Bronchial epithelial cell (primary cell): ENCODE data around the gene USP35. TPM values are rescaled to one million over a fixed set of nuclear protein-coding genes. Genes with fewer than 3 reads are reported as not detected.
A peak's percentile ranks its signal among the peaks of the same experiment; 100 is the strongest.

Source experiments
- DNase-seq: peaks from one replicate; pipeline ENCODE4 v3.0.0-alpha.2; 2010; ENCODE audit warnings: low read depth
- FAIRE-seq: peaks from 2 replicates; lab custom pipeline; 2011; peaks lifted over from hg19 to GRCh38; lab: Jason Lieb, UNC
- H3K27me3 ChIP-seq: 2 replicates; pipeline ENCODE4 v1.5.1; 2011; ENCODE audit warnings: low read length; ENCODE audit not compliant: control insufficient read depth, insufficient read depth
- H3K36me3 ChIP-seq: 2 replicates; pipeline ENCODE4 v1.5.1; 2011; ENCODE audit warnings: low read length; ENCODE audit not compliant: control insufficient read depth, insufficient read depth
- H3K4me3 ChIP-seq: 2 replicates; pipeline ENCODE4 v1.5.1; 2011; ENCODE audit warnings: mild to moderate bottlenecking, low read depth, low read length, control low read depth
- CTCF ChIP-seq: IDR thresholded peaks from 2 replicates; pipeline ENCODE4 v1.5.1; 2011; ENCODE audit warnings: mild to moderate bottlenecking, moderate library complexity, low read length, control low read depth, inconsistent platforms; ENCODE audit not compliant: insufficient read depth, severe bottlenecking
- total RNA-seq: library from RNA; depleted of rRNA; stranded (reverse); fragments of >200 nt; gene quantifications from 2 replicates; pipeline ENCODE4 v1.2.1, GENCODE V29; 2014

USP35 gene
- total RNA-seq, 1 donor from 2014 or later = 3.7 TPM

GRCh38 chr11:78187366-78188285 lies 1.1 kb upstream of the USP35 start:
- peak overlapping the region; percentile 77 for H3K4me3 ChIP-seq
- no peaks in the 10 kb centered on the region for H3K27me3 ChIP-seq
- H3K36me3 ChIP-seq = no peaks in the 10 kb centered on the region
- FAIRE-seq (no peak), DNase-seq (peak; percentile 58)
- no peak for TF ChIP-seq CTCF

GRCh38 chr11:78189174-78189724 lies 530 bp downstream of the USP35 start:
- FAIRE-seq = no peak
- Histone ChIP-seq H3K4me3 (peak overlapping the region; percentile 77), H3K36me3 (no peaks in the 10 kb centered on the region), H3K27me3 (no peaks in the 10 kb centered on the region)
- no peak for DNase-seq
- TF ChIP-seq CTCF = no peak

DNA sequence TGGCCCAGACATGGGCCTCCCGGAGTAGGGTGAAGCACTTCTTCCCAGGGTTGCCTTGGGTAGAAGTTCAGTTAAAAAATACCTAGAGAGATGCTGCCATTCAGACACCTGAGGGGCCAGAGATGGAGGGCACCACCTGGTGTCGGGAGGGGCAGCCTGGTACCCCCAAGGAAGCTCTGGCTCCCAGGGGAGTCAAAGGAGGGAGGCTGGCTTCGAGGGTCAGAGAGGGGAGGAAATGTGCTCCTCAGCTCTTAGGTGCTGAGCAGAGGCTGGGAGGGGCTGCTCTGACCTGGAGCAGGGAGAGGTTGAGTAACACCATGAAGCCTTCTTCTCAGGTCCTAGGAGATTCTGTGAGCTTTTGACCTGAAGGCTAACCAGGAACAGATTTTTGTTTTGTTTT lies 1.1 kb downstream of the USP35 start:
- no peak for DNase-seq
- H3K4me3 ChIP-seq = no peak overlapping the region
- H3K27me3 ChIP-seq = no peaks in the 10 kb centered on the region
- FAIRE-seq = no peak
- no peaks in the 10 kb centered on the region for H3K36me3 ChIP-seq
- no peak for TF ChIP-seq CTCF

GRCh38 chr11:78190374-78190773 lies 1.7 kb downstream of the USP35 start:
- no peaks in the 10 kb centered on the region for H3K36me3 ChIP-seq
- H3K4me3 ChIP-seq = no peak overlapping the region
- no peak for TF ChIP-seq CTCF
- no peak for FAIRE-seq
- DNase-seq = no peak
- no peaks in the 10 kb centered on the region for H3K27me3 ChIP-seq

- TF ChIP-seq CTCF = no peak
- no peak overlapping the region for H3K4me3 ChIP-seq
- H3K36me3 ChIP-seq = no peaks in the 10 kb centered on the region
- H3K27me3 ChIP-seq = no peaks in the 10 kb centered on the region
- no peak for DNase-seq
- FAIRE-seq = no peak
Measured at GRCh38 chr11:78190871-78191538, 2.3 kb downstream of the USP35 start.
